Measurements from ENCODE around the gene COL5A3.

GRCh38 chr19:10004617-10005016, 5.7 kb downstream of the COL5A3 start:
- TF ChIP-seq, protein P1, sequence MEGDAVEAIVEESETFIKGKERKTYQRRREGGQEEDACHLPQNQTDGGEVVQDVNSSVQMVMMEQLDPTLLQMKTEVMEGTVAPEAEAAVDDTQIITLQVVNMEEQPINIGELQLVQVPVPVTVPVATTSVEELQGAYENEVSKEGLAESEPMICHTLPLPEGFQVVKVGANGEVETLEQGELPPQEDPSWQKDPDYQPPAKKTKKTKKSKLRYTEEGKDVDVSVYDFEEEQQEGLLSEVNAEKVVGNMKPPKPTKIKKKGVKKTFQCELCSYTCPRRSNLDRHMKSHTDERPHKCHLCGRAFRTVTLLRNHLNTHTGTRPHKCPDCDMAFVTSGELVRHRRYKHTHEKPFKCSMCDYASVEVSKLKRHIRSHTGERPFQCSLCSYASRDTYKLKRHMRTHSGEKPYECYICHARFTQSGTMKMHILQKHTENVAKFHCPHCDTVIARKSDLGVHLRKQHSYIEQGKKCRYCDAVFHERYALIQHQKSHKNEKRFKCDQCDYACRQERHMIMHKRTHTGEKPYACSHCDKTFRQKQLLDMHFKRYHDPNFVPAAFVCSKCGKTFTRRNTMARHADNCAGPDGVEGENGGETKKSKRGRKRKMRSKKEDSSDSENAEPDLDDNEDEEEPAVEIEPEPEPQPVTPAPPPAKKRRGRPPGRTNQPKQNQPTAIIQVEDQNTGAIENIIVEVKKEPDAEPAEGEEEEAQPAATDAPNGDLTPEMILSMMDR (IDR thresholded peaks at IDR 0.05; ENCODE audit: borderline replicate concordance, extremely low read depth, low read length, poor library complexity, severe bottlenecking): no peak
- no peak for TF ChIP-seq EZH2 (IDR thresholded peaks at IDR 0.05; ENCODE audit: borderline replicate concordance, low read depth, low read length, severe bottlenecking)

Data from DND-41 (cell line).